Measurements from ENCODE around the gene TMEM270. TPM values are rescaled to one million over a fixed set of nuclear protein-coding genes. Genes with fewer than 3 reads are reported as not detected.

Gene TMEM270, protein sequence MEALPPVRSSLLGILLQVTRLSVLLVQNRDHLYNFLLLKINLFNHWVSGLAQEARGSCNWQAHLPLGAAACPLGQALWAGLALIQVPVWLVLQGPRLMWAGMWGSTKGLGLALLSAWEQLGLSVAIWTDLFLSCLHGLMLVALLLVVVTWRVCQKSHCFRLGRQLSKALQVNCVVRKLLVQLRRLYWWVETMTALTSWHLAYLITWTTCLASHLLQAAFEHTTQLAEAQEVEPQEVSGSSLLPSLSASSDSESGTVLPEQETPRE
- not detected in 2 replicates for total RNA-seq (2022)
- percentile 8 among the genes with signal in this experiment for Bru-seq, nascent RNA
- BruChase-seq, experiment 1, labeled RNA remaining after a 2-hour chase: not detected
- not detected for BruChase-seq, experiment 2, labeled RNA remaining after a 6-hour chase
- long read RNA-seq, partial matches to known transcripts: 0 of 1 reads
- long read RNA-seq, other reads (novel, unspliced or antisense): 1 of 1 reads

- Mint-ChIP-seq H3K36me3 (ENCODE audit: insufficient read depth, unreplicated experiment) (no peaks in the 10 kb centered on the region), H3K4me1 (ENCODE audit: low read depth, unreplicated experiment) (no peaks in the 10 kb centered on the region), H3K27me3 (ENCODE audit: insufficient read depth, unreplicated experiment) (peaks cover 3% of the 10 kb centered on the region), H3K4me3 (ENCODE audit: unreplicated experiment) (no peak within 1 kb of the TSS), H3K27ac (ENCODE audit: unreplicated experiment) (no peak within 1 kb of the TSS), H3K9me3 (ENCODE audit: unreplicated experiment) (no peaks in the 10 kb centered on the region)
- CTCF ChIA-PET: no interaction called here
- DNase-seq: no peak
- TF ChIP-seq CTCF (IDR thresholded peaks at IDR 0.05; ENCODE audit: insufficient read depth in 1 of 2, low read depth in 1 of 2, low read length in 1 of 2, severe bottlenecking in 1 of 2, unreplicated experiment in 1 of 2): no peak
- intact Hi-C loops (cut with micrococcal nuclease; ENCODE audit: unreplicated experiment): no loop called here
- Histone ChIP-seq H3K9me3 (peaks cover 4% of the 10 kb centered on the region; the same call in 1 of the 2 replicates), H3K4me1 (0 out of 2 replicates have a peak, but pooled peaks cover 2% of the 10 kb centered on the region), H3K36me3 (ENCODE audit: control insufficient read depth, insufficient read depth, low read length) (no peaks in the 10 kb centered on the region), H3K27me3 (replicated peaks; ENCODE audit: control insufficient read depth, insufficient read depth, low read length) (no peaks in the 10 kb centered on the region), H3K4me3 (ENCODE audit: low read depth, low read length) (no peak within 1 kb of the TSS)
- BruUV-seq (replicated peaks): no TSS peak
- POLR2A ChIA-PET: no interaction called here
Observed at GRCh38 chr7:73860859-73861258, at the start of gene TMEM270. TSS of gene TMEM270 (plus strand) at chr7:73861159. CDS start at chr7:73861195, 36 bp downstream.

DNA sequence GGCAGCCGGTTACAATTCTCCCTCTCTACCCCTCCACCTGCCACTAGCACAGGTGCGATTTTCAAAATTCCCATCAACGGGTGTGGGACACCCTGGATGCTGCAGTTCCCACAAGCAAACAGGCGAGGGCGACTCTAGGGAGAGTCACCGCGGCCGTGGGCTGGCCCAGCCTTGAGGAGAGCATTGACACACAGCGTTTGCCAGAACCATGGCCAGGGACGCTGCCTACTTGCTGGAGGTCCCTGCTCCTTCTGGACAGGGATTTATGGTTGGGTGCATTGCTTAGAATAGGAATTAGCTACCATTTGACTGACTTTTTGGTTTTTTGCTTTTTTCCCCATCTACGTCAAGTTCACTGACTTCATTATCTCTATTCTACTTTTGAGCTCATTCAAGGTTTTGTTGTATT, 49.2 kb upstream of the TMEM270 start:
- CTCF ChIA-PET: interaction anchor here (0.7 to 1.0 kb wide), 3 partner anchors 28 to 73 kb away, joined by 3 to 7 read pairs (median 5); partner anchors contain the start of gene ABHD11
- Histone ChIP-seq H3K27me3 (replicated peaks; ENCODE audit: control insufficient read depth, insufficient read depth, low read length) (no peaks in the 10 kb centered on the region), H3K4me3 (ENCODE audit: low read depth, low read length) (no peak overlapping the region), H3K36me3 (ENCODE audit: control insufficient read depth, insufficient read depth, low read length) (no peaks in the 10 kb centered on the region), H3K9me3 (peaks cover 15% of the 10 kb centered on the region), H3K4me1 (peaks cover 5% of the 10 kb centered on the region; the same call in 1 of the 2 replicates)
- Mint-ChIP-seq H3K4me3 (ENCODE audit: unreplicated experiment) (no peak overlapping the region), H3K27me3 (ENCODE audit: insufficient read depth, unreplicated experiment) (no peaks in the 10 kb centered on the region), H3K27ac (ENCODE audit: unreplicated experiment) (no peak overlapping the region), H3K4me1 (ENCODE audit: low read depth, unreplicated experiment) (peaks cover 7% of the 10 kb centered on the region), H3K9me3 (ENCODE audit: unreplicated experiment) (no peaks in the 10 kb centered on the region), H3K36me3 (ENCODE audit: insufficient read depth, unreplicated experiment) (no peaks in the 10 kb centered on the region)
- TF ChIP-seq CTCF (IDR thresholded peaks at IDR 0.05; ENCODE audit: insufficient read depth in 1 of 2, low read depth in 1 of 2, low read length in 1 of 2, severe bottlenecking in 1 of 2, unreplicated experiment in 1 of 2): peak; percentile 67 to 72
- no TSS peak for BruUV-seq (replicated peaks)
- intact Hi-C loops (cut with micrococcal nuclease; ENCODE audit: unreplicated experiment): loop anchor here (1.0 kb wide), 2 partner anchors 19 to 44 kb away; partner anchors contain the start of gene CLDN4
- POLR2A ChIA-PET: no interaction called here
- DNase-seq: peak; percentile 72 to 81

GRCh38 chr7:73812996-73813395, 48.0 kb upstream of the TMEM270 start:
- peaks cover 15% of the 10 kb centered on the region for H3K9me3 ChIP-seq
- H3K4me1 Mint-ChIP-seq (ENCODE audit: low read depth, unreplicated experiment): peaks cover 7% of the 10 kb centered on the region
- ChIA-PET CTCF (no interaction called here), POLR2A (no interaction called here)
- no peak overlapping the region for H3K4me3 Mint-ChIP-seq (ENCODE audit: unreplicated experiment)
- peaks cover 5% of the 10 kb centered on the region; the same call in 1 of the 2 replicates for H3K4me1 ChIP-seq
- H3K4me3 ChIP-seq (ENCODE audit: low read depth, low read length): no peak overlapping the region
- TF ChIP-seq CTCF (IDR thresholded peaks at IDR 0.05; ENCODE audit: insufficient read depth in 1 of 2, low read depth in 1 of 2, low read length in 1 of 2, severe bottlenecking in 1 of 2, unreplicated experiment in 1 of 2): no peak
- intact Hi-C loops (cut with micrococcal nuclease; ENCODE audit: unreplicated experiment): no loop called here
- H3K36me3 Mint-ChIP-seq (ENCODE audit: insufficient read depth, unreplicated experiment): no peaks in the 10 kb centered on the region
- H3K27me3 Mint-ChIP-seq (ENCODE audit: insufficient read depth, unreplicated experiment): no peaks in the 10 kb centered on the region
- no peak overlapping the region for H3K27ac Mint-ChIP-seq (ENCODE audit: unreplicated experiment)
- no TSS peak for BruUV-seq (replicated peaks)
- no peaks in the 10 kb centered on the region for H3K27me3 ChIP-seq (replicated peaks; ENCODE audit: control insufficient read depth, insufficient read depth, low read length)
- H3K9me3 Mint-ChIP-seq (ENCODE audit: unreplicated experiment): no peaks in the 10 kb centered on the region
- H3K36me3 ChIP-seq (ENCODE audit: control insufficient read depth, insufficient read depth, low read length): no peaks in the 10 kb centered on the region
- no peak for DNase-seq

Data from Caco-2 (cell line).